Esophagus (tissue), 2 donors: Measurements from ENCODE around the gene ZNF106. TPM values are rescaled to one million over a fixed set of nuclear protein-coding genes. Genes with fewer than 3 reads are reported as not detected.

ENCODE experiments used
- H3K27ac ChIP-seq, 2 donors: one replicate each; pipeline ENCODE4 v1.5.1; 2013; ENCODE audit warnings: low read depth in 2 of 2, mild to moderate bottlenecking in 2 of 2, inconsistent platforms in 1 of 2, low read length in 1 of 2, moderate library complexity in 1 of 2
- H3K27me3 ChIP-seq, 2 donors: one replicate each; pipeline ENCODE4 v1.6.1; 2013; ENCODE audit warnings: low read length in 2 of 2, control low read depth in 1 of 2, mild to moderate bottlenecking in 1 of 2; ENCODE audit not compliant: insufficient read depth in 2 of 2, control insufficient read depth in 1 of 2
- H3K36me3 ChIP-seq, 2 donors: one replicate each; pipeline ENCODE4 v1.6.1; 2013; ENCODE audit warnings: low read length in 1 of 2; ENCODE audit not compliant: control insufficient read depth in 2 of 2, insufficient read depth in 2 of 2
- H3K4me1 ChIP-seq, 2 donors: one replicate each; pipeline ENCODE4 v1.6.1; 2013; ENCODE audit warnings: low read length in 1 of 2; ENCODE audit not compliant: control insufficient read depth in 2 of 2, insufficient read depth in 2 of 2
- H3K4me3 ChIP-seq, 2 donors: one replicate each; pipeline ENCODE4 v1.5.1; 2013; ENCODE audit warnings: low read length in 2 of 2, mild to moderate bottlenecking in 2 of 2, low read depth in 1 of 2, moderate library complexity in 1 of 2
- H3K9me3 ChIP-seq, 2 donors: one replicate each; pipeline ENCODE4 v1.6.1; 2013; ENCODE audit warnings: mild to moderate bottlenecking in 2 of 2, low read depth in 1 of 2, low read length in 1 of 2, moderate library complexity in 1 of 2; ENCODE audit not compliant: control insufficient read depth in 2 of 2, insufficient read depth in 1 of 2
- WGBS, 2 donors: extraction: QIAGEN DNeasy Blood & Tissue Kit; methylation state at CpG; one replicate each; pipeline ENCODE4 v1.1.7; 2013; 5-methylcytosine and 5-hydroxymethylcytosine counted together
- polyA plus RNA-seq, 2 donors: library from polyadenylated mRNA; stranded (reverse); fragments of 200-250 nt; gene quantifications; one replicate each; pipeline ENCODE4 v1.2.3, GENCODE V29; 2013
- donor health status: healthy with polysubstance abuse.
- donor health status: Bipolar disorder and iron deficiency.

The ZNF106 gene
- polyA plus RNA-seq, 2 donors: 6.0 to 6.6 TPM

- H3K36me3 ChIP-seq: peaks cover 0 to 20% of the 10 kb centered on the region in 2 donors
- no peaks in the 10 kb centered on the region for H3K27me3 ChIP-seq
- WGBS, 2 donors: 86% methylated on average over 24 of the region's 24 CpGs
- no peak overlapping the region for H3K4me3 ChIP-seq
- no peak overlapping the region for H3K27ac ChIP-seq
- no peaks in the 10 kb centered on the region for H3K9me3 ChIP-seq
- H3K4me1 ChIP-seq: no peaks in the 10 kb centered on the region
These were observed 89.1 kb downstream of the ZNF106 start for GRCh38 chr15:42401544-42402454.

DNA sequence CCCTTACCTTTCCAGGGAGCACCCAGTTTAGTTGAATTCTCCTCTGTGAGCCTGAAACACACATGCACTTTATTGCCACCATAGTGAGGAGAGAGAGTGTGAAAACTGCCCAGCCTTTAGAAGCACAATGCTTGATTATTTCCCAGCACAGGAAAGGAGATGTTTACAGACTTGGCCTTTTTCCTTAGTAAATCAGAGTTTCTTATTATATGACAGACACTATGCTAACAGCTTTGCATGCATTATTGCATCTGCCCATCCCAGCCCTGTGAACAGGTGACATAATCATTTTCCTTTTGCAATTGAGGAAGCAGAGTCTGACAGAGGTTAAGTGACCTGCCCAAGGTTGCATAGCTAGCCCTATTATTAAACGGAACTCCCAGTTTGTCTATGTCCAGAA, 95.1 kb downstream of the ZNF106 start:
- H3K4me1 ChIP-seq: no peaks in the 10 kb centered on the region

DNA sequence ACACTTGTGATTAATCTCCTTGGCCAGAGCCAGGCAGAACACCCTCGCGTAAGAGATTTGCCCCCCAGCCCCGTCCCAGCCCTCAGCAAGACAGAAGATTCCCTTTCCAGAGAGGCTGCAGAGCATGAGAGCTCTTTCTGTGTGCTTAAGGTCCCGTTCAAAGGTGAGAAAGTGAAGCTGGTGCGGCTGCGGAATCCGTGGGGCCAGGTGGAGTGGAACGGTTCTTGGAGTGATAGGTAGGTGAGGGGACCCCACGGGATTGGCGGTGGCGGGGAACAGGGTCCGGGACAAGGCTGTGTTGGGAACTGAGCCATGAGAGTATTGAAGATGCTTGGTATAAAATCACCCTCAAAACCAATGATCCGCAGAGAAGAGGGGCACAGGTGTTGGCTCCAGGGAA, 96.8 kb downstream of the ZNF106 start:
- WGBS, 2 donors: 82 to 92% methylated on average over 13 of the region's 13 CpGs

More for the DNA sequence above, 95.1 kb downstream of the ZNF106 start:
- no peak overlapping the region for H3K4me3 ChIP-seq
- no peaks in the 10 kb centered on the region for H3K9me3 ChIP-seq
- peaks cover 0 to 7% of the 10 kb centered on the region in 2 donors for H3K36me3 ChIP-seq
- no peaks in the 10 kb centered on the region for H3K27me3 ChIP-seq
- no peak overlapping the region for H3K27ac ChIP-seq
- WGBS, 2 donors: 52 to 71% methylated on average over 1 of the region's 1 CpG

GRCh38 chr15:42392309-42393024, 98.5 kb downstream of the ZNF106 start:
- Histone ChIP-seq H3K9me3 (no peaks in the 10 kb centered on the region), H3K36me3 (peaks cover 0 to 7% of the 10 kb centered on the region in 2 donors), H3K27me3 (no peaks in the 10 kb centered on the region), H3K27ac (no peak overlapping the region), H3K4me1 (no peaks in the 10 kb centered on the region), H3K4me3 (no peak overlapping the region)
- WGBS, 2 donors: 76 to 88% methylated on average over 11 of the region's 11 CpGs

More for the DNA sequence above, 96.8 kb downstream of the ZNF106 start:
- Histone ChIP-seq H3K36me3 (peaks cover 0 to 7% of the 10 kb centered on the region in 2 donors), H3K9me3 (no peaks in the 10 kb centered on the region), H3K4me3 (no peak overlapping the region), H3K27ac (no peak overlapping the region), H3K4me1 (no peaks in the 10 kb centered on the region), H3K27me3 (no peaks in the 10 kb centered on the region)

GRCh38 chr15:42387603-42388002, 103.3 kb downstream of the ZNF106 start:
- no peak overlapping the region for H3K4me3 ChIP-seq
- no peaks in the 10 kb centered on the region for H3K4me1 ChIP-seq
- WGBS, 2 donors: 86% methylated on average over 8 of the region's 8 CpGs
- no peaks in the 10 kb centered on the region for H3K27me3 ChIP-seq
- H3K9me3 ChIP-seq: no peaks in the 10 kb centered on the region
- H3K27ac ChIP-seq: no peak overlapping the region
- H3K36me3 ChIP-seq: peaks cover 0 to 4% of the 10 kb centered on the region in 2 donors

DNA sequence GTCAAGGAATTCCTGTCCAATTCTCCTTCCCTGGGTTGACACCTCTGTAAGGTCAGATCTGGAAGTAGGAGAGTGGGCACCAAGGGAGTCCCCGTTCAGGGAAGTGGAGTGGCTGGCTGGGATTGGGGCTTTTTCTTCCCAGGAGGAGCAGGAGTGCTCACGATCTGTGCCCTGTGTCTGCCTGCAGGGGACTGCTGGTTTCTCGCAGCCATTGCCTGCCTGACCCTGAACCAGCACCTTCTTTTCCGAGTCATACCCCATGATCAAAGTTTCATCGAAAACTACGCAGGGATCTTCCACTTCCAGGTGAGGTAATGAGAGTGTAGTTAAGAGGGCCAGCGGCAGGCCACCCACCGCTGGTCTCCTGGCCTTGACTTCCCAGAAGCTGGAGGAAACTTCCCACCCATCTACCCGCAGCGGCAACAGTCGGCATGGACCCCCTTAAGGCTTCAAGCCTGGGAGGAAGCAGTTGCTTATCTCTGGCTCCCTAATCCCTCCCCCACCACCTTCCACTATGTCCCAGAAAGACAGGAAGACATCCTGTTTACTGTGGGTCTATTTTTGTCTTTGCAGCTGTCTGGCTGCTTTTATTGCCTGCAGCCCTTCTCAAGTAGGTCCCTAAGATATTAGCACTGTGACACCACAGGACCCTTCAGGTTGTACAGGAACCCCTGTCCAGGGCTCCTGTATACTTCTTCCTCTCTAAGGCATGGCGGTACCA, 104.8 kb downstream of the ZNF106 start:
- WGBS, 2 donors: 85 to 88% methylated on average over 12 of the region's 12 CpGs
- H3K27ac ChIP-seq: no peak overlapping the region

GRCh38 chr15:42385206-42385979, 105.5 kb downstream of the ZNF106 start:
- WGBS, 2 donors: 42 to 62% methylated on average over 5 of the region's 5 CpGs
- no peaks in the 10 kb centered on the region for H3K4me1 ChIP-seq

More for the DNA sequence above, 104.8 kb downstream of the ZNF106 start:
- Histone ChIP-seq H3K27me3 (no peaks in the 10 kb centered on the region), H3K4me3 (no peak overlapping the region), H3K9me3 (no peaks in the 10 kb centered on the region), H3K4me1 (no peaks in the 10 kb centered on the region), H3K36me3 (peaks cover 0 to 4% of the 10 kb centered on the region in 2 donors)

GRCh38 chr15:42384597-42384996, 106.3 kb downstream of the ZNF106 start:
- Histone ChIP-seq H3K36me3 (peaks cover 0 to 4% of the 10 kb centered on the region in 2 donors), H3K4me3 (no peak overlapping the region), H3K9me3 (no peaks in the 10 kb centered on the region), H3K4me1 (no peaks in the 10 kb centered on the region), H3K27ac (no peak overlapping the region), H3K27me3 (no peaks in the 10 kb centered on the region)
- WGBS, 2 donors: 61 to 69% methylated on average over 4 of the region's 4 CpGs

More at GRCh38 chr15:42385206-42385979, 105.5 kb downstream of the ZNF106 start:
- Histone ChIP-seq H3K9me3 (no peaks in the 10 kb centered on the region), H3K27ac (no peak overlapping the region), H3K36me3 (peaks cover 0 to 4% of the 10 kb centered on the region in 2 donors), H3K27me3 (no peaks in the 10 kb centered on the region), H3K4me3 (no peak overlapping the region)

DNA sequence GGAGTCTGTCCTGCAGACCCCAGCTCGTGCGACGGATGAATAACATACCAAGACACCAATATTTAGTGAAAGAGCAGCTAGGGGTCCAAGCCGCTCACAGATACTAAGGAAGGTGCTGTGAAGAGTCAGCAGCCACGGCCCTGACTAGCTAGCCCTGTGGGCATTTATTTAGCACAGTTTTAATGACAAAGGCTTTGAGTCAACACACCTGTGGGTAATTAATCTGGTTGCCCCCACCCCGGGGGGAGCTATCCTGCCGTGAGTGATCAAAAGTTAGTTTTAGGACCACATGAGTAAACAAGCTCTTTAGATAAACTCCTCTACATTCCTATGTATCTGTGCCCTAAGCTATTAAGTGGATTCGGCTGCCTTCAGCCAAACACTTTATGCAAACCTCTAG, 112.9 kb downstream of the ZNF106 start:
- no peaks in the 10 kb centered on the region for H3K4me1 ChIP-seq
- H3K36me3 ChIP-seq: no peaks in the 10 kb centered on the region
- H3K27me3 ChIP-seq: no peaks in the 10 kb centered on the region
- no peaks in the 10 kb centered on the region for H3K9me3 ChIP-seq
- H3K4me3 ChIP-seq: no peak overlapping the region
- 77 to 81% methylated on average over 8 of the region's 8 CpGs for WGBS, 2 donors
- H3K27ac ChIP-seq: no peak overlapping the region
